ENCODE measurements around the gene ADGRG3. TPM values are rescaled to one million over a fixed set of nuclear protein-coding genes. Genes with fewer than 3 reads are reported as not detected.

Gene ADGRG3
- total RNA-seq, 1 experiment from 2014 or later = not detected

GRCh38 chr16:57694231-57694724 lies 26.2 kb downstream of the ADGRG3 start:
- Histone ChIP-seq H3K4me3 (replicated peaks in 1 of 2; ENCODE audit: low read depth in 1 of 2, low read length in 2 of 2) (no peak overlapping the region), H2AFZ (ENCODE audit: low read depth, low read length, poor library complexity, severe bottlenecking) (peak overlapping the region; percentile 49), H3K27ac (ENCODE audit: low read depth, low read length) (no peak overlapping the region), H3K79me2 (ENCODE audit: insufficient read depth, low read length) (no peaks in the 10 kb centered on the region), H3K9me2 (ENCODE audit: insufficient read depth) (no peaks in the 10 kb centered on the region), H4K20me1 (ENCODE audit: insufficient read depth) (no peaks in the 10 kb centered on the region), H3K36me3 (ENCODE audit: control insufficient read depth in 1 of 2, insufficient read depth in 2 of 2, low read length in 2 of 2) (no peaks in the 10 kb centered on the region), H3K9me3 (ENCODE audit: control insufficient read depth in 1 of 2, insufficient read depth in 1 of 2, low read depth in 1 of 2, low read length in 2 of 2) (no peaks in the 10 kb centered on the region), H3K27me3 (ENCODE audit: insufficient read depth, low read length) (no peaks in the 10 kb centered on the region), H3K9ac (ENCODE audit: low read length) (no peak overlapping the region), H3K4me2 (ENCODE audit: low read length) (peak overlapping the region; percentile 66), H3K4me1 (ENCODE audit: control insufficient read depth in 1 of 2, insufficient read depth in 2 of 2, low read length in 2 of 2) (peaks cover 0 to 4% of the 10 kb centered on the region in 2 experiments; a peak in 1 of 4 replicates)
- no peak for DNase-seq (ENCODE audit: low read depth, low spot score)
- POLR2A ChIA-PET = no interaction called here
- TF ChIP-seq, protein P1, sequence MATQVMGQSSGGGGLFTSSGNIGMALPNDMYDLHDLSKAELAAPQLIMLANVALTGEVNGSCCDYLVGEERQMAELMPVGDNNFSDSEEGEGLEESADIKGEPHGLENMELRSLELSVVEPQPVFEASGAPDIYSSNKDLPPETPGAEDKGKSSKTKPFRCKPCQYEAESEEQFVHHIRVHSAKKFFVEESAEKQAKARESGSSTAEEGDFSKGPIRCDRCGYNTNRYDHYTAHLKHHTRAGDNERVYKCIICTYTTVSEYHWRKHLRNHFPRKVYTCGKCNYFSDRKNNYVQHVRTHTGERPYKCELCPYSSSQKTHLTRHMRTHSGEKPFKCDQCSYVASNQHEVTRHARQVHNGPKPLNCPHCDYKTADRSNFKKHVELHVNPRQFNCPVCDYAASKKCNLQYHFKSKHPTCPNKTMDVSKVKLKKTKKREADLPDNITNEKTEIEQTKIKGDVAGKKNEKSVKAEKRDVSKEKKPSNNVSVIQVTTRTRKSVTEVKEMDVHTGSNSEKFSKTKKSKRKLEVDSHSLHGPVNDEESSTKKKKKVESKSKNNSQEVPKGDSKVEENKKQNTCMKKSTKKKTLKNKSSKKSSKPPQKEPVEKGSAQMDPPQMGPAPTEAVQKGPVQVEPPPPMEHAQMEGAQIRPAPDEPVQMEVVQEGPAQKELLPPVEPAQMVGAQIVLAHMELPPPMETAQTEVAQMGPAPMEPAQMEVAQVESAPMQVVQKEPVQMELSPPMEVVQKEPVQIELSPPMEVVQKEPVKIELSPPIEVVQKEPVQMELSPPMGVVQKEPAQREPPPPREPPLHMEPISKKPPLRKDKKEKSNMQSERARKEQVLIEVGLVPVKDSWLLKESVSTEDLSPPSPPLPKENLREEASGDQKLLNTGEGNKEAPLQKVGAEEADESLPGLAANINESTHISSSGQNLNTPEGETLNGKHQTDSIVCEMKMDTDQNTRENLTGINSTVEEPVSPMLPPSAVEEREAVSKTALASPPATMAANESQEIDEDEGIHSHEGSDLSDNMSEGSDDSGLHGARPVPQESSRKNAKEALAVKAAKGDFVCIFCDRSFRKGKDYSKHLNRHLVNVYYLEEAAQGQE (IDR thresholded peaks at IDR 0.05; ENCODE audit: low read depth) = no peak
- TF ChIP-seq SRF (IDR thresholded peaks at IDR 0.05; ENCODE audit: low read depth) = no peak
- TF ChIP-seq EZH2 (IDR thresholded peaks at IDR 0.05) = no peak
- no peak for TF ChIP-seq EGR1 (IDR thresholded peaks at IDR 0.05; ENCODE audit: low read depth)
- TF ChIP-seq SP1 (IDR thresholded peaks at IDR 0.05; ENCODE audit: low read depth) = no peak
- peak; percentile 25 for ATAC-seq
- BruUV-seq (replicated peaks) = no TSS peak
- RAD21 ChIA-PET (ENCODE audit: low non-redundant PET in 1 of 2, low total read pairs in 2 of 2, uncharacterized antibody in 2 of 2, unreplicated experiment in 2 of 2) = interaction anchor here in 1 of 2 experiments (0.6 kb wide), 1 partner anchor 18 kb away, joined by 3 read pairs; no protein-coding TSS in a partner anchor
- intact Hi-C loops (cut with micrococcal nuclease) = no loop called here
- CTCF ChIA-PET = no interaction called here

Measured in HCT116 (cell line).